GM21528 (cell line): Measurements from ENCODE around the gene DUSP8.
"Not testable (repeated sequence)": the region's sequence is repeated elsewhere in the genome, so short reads cannot be mapped to it uniquely, and the experiment has no call there.

Experiments
- ATAC-seq: cut with Tn5 transposase; IDR thresholded peaks from one replicate; pipeline ENCODE4 v1.9.1; 2021; ENCODE audit warnings: mild to moderate bottlenecking, moderate library complexity; ENCODE audit not compliant: unreplicated experiment, low FRiP score

The DUSP8 gene

DNA sequence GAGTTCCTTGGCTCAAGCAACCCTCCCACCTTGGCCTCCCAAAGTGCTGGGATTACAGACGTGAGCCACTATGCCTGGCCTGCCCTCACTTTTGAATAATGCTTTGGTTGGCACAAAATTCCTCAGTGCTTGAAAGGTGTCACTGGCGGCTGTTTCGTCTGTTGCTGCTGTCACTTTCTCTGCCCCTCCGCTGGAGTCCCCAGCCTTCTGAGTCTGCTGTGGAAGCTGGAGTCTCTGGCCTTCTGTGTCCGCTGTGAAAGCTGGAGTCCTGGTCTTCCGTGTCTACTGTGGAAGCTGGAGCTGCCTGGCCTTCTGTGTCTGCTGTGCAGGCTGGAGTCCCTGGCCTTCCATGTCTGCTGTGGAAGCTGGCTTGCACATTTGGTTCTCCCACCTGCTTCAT, 17.9 kb upstream of the DUSP8 start:
- no peak for ATAC-seq

- not testable (repeated sequence) for ATAC-seq
These were observed 17.3 kb upstream of the DUSP8 start for GRCh38 chr11:1589191-1589963.

DNA sequence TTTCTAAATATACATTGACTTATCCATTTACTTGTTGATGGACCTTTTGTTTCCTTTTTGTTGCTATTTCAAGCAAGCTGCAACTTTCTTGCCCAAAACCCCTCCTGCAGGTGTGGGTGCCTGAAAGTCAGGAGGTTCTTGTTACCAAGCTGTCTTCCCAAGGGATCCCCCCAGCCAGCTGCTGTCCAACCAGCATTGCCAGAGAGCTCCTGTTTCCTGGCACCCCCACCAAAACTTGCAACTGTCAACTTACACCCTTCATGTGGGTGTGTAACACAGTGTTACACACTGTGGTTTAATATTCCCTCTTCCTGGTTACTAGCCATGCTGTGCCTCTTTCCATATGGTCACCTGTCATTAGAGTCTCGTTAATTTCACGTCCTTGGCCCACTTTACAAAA, 14.6 kb upstream of the DUSP8 start:
- no peak for ATAC-seq

DNA sequence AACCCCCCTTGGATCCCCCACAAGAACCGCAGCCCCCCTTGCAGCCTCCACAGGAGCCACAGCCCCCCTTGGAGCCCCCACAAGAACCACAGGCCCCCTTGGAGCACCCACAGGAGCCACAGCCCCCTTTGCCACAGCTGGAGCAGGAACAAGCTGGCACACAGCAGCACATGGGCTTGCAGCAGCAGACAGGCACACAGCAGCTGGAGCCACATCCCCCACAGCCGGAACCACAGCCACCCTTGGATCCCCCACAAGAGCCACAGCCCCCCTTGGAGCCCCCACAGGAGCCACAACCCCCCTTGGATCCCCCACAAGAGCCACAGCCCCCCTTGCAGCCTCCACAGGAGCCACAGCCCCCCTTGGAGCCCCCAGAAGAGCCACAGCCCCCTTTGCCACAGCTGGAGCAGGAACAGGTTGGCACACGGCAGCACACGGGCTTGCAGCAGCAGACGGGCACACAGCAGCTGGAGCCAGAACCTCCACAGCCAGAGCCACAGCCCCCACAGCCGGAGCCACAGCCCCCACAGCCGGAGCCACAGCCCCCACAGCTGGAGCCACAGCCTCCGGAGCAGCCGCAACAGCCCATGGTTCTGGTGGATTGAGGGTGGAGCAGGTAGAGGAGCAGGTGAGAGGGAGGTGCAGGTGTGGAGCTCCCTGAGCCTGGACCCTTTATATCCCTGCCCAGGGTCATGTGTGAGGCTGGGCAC, 12.7 kb upstream of the DUSP8 start, which contains the start of gene KRTAP5-1:
TSS of gene KRTAP5-1 (minus strand) at position 623 of the 710 bp plus-strand sequence. CDS start at position 589, 34 bp downstream.
- not testable (repeated sequence) for ATAC-seq

- ATAC-seq, result not testable (repeated sequence)
These were observed 10.8 kb upstream of the DUSP8 start for GRCh38 chr11:1582909-1583308.

DNA sequence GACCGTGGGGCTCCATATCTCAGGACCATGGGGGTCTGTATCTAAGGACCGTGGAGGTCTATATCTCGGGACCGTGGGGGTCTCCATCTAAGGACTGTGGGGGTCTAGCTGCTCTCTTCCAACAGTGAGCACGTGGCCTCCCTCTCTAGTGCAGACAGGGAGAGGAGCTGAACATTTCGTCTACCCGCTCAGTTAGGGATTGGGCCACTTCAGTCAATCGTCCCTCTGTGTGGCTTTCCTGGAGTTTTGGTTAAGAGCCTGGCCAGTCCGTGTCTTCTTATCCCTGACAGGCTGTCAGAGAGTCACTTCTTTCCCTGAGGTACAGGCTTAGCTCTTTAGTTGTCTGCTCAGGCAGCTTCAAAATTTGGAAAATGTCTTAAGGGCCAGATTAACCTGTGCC, 9.9 kb upstream of the DUSP8 start:
- no peak for ATAC-seq

- ATAC-seq, result no peak
These were observed 4.8 kb upstream of the DUSP8 start for GRCh38 chr11:1576825-1577224.

DNA sequence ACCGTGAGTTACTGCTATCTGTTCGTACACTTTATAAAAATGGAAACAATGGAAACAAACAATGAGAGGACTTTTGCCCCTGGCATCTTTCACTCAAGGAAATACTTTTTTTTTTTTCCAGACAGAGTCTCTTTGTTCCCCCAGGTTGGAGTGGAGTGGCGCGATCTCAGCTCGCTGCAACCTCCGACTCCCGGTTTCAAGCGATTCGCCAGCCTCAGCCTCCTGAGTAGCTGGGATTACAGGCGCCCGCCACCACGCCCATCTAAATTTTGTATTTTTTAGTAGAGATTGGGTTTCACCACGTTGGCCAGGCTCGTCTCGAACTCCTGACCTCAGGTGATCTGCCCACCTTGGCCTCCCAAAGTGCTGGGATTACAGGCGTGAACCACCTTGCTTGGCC, 3.7 kb upstream of the DUSP8 start:
- ATAC-seq, result not testable (repeated sequence)

DNA sequence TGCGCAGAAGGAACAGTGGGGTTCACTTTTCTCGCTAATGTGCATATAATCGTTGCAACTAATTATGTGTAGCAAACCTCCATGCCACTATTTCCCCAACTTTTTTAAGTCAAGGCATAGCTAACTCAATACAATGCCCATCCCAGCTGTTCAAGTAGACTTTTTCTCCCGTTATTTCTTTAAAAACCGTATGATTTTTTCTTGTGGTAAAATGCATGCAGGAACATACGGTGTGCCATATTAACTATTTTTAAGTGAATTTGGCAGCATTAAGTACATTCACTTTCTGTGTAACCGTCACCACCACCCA, 2.8 kb upstream of the DUSP8 start:
- ATAC-seq, result no peak

GRCh38 chr11:1574238-1574932, 2.3 kb upstream of the DUSP8 start:
- ATAC-seq, result no peak

GRCh38 chr11:1573903-1574237, 1.8 kb upstream of the DUSP8 start:
- no peak for ATAC-seq

- no peak for ATAC-seq
These were observed 1.2 kb upstream of the DUSP8 start for GRCh38 chr11:1573077-1573902.

GRCh38 chr11:1571760-1572196, 293 bp downstream of the DUSP8 start:
- ATAC-seq, result no peak

GRCh38 chr11:1570896-1571759, 943 bp downstream of the DUSP8 start:
- no peak for ATAC-seq

DNA sequence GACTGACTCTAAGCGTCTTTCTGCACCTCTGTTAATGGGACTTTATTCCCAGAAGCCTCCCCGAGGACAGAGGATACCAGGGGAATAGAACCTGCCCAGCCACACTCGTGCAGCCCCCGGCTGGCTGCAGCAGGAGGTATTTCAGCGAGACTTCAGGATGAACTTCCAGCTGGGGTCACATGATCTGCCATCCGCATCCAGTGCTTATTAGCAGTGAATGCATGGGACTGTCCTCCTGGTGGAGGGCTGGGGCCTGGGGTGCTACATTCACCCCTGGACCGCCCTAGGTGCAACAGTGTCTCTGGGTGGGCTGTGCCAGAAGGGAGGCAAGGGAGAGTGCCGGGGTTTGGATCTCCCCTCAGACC, 1.6 kb downstream of the DUSP8 start:
- no peak for ATAC-seq

DNA sequence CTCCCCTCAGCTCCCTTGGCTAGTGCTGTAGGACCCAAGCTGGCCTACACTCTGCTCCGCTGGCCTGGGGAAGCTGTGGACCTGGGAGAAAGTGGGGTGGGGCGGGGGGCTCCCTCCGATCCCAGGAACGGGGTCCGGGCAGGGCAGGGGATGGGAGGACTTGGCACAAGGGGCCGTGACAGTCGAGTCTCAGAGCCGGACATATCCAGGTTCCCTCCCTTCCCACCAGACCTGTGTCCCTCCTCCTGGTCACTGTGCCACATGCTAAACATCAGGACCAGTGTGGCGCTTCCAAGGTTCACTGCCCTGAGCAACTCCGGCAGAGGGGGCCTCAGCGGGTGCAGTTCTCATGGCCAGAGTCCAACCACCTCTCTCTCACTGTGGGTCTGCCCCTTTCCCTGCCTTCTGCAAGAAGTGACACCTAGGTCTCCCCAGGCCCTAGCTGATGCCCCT, 2.0 kb downstream of the DUSP8 start:
- ATAC-seq, result no peak

DNA sequence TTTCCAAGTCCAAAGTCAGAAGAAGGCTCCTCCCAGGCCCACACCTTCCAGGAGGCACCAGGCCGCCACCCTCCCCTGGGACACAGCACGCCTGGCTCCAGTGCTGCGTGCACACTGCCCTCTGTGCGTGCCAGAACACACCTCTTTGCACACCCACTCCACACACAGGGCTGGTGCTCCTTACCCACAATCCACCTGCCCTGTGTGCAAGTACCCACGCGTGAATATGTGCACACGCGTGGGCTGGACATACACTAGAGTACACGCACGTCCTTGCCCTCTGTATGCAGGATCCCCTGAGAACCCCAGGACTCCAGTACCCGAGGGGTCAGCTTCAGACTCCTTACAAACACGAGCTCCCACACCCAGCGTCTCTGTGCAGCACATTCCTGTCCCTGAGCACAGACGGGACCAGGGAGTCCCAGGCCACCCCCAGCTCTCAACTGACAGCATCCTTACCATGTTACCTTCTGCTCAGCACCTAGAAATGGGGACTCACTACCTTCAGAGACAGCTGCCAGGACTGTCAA, 2.8 kb downstream of the DUSP8 start:
- no peak for ATAC-seq

- no peak for ATAC-seq
These were observed 3.6 kb downstream of the DUSP8 start for GRCh38 chr11:1568441-1568911.

- no peak for ATAC-seq
These were observed 4.4 kb downstream of the DUSP8 start for GRCh38 chr11:1567721-1568100.
